GM12892 (cell line): ENCODE data around the gene PPT1.

Source experiments
- POLR2A ChIP-seq: IDR thresholded peaks from 2 replicates; pipeline ENCODE4 v1.6.1; 2011; ENCODE audit warnings: low read depth, low read length, control low read depth
- POLR2AphosphoS5 ChIP-seq: IDR thresholded peaks from 2 replicates; pipeline ENCODE4 v1.6.1; 2011; ENCODE audit warnings: low read depth, low read length, control low read depth
- TAF1 ChIP-seq: IDR thresholded peaks from 2 replicates; pipeline ENCODE4 v1.6.1; 2011; ENCODE audit warnings: low read depth, mild to moderate bottlenecking, control low read depth, low read length, borderline replicate concordance

DNA sequence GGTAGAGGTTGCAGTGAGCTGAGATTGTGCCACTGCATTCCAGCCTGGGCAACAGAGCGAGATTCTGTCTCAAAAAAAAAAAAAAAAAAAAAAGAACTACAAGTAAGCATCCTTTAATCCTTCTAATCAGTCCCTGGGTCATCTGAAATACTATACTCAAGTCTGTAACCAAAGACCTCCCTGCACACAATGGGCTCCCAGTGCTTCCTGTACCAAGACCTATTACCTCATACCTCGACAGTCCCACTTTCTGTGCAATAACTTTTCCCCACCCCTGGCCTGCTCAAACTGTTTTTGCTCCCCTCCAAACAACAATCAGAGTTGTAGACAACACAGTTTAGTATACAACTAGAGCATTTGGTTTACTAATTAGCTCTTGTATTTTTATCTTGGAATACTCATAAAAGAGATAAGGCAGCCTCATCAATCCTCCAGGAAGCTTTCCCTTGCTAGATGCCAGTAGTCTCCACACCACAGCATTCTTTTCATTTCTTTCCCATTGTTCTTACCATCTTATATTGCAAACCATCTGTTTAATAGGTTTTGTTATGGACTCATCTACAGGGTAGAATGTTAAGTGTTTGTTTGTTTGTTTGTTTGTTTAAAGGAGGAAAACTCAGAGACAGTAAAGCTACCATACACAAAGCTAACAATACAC lies 45.0 kb upstream of the PPT1 start:
- no peak for TF ChIP-seq POLR2A
- TF ChIP-seq POLR2AphosphoS5, result no peak
- TF ChIP-seq TAF1, result no peak
